Smooth muscle cell (in vitro differentiated cells): ENCODE measurements around the gene UBE2H. TPM values are rescaled to one million over a fixed set of nuclear protein-coding genes. Genes with fewer than 3 reads are reported as not detected.
"Not testable (repeated sequence)": the region's sequence is repeated elsewhere in the genome, so short reads cannot be mapped to it uniquely, and the experiment has no call there.

ENCODE experiments used
- DNase-seq: peaks from one replicate; lab custom pipeline; 2025; ENCODE audit not compliant: unreplicated experiment; lab: John Stamatoyannopoulos, UW
- H2AFZ ChIP-seq: fragments of 200-600 bp; sonication (generic); 2 replicates; pipeline ENCODE4 v1.6.0; 2016; ENCODE audit warnings: antibody characterized with exemption, low read depth, mild to moderate bottlenecking
- H3F3A ChIP-seq: fragments of 200-600 bp; sonication (generic); 2 replicates; pipeline ENCODE4 v1.6.0; 2017; ENCODE audit warnings: antibody characterized with exemption, low read depth
- H3K27ac ChIP-seq: fragments of 200-600 bp; sonication (generic); 2 replicates; pipeline ENCODE4 v1.5.1; 2016; ENCODE audit warnings: low read depth, mild to moderate bottlenecking
- H3K27me3 ChIP-seq: fragments of 200-600 bp; sonication (generic); 2 replicates; pipeline ENCODE4 v1.6.1; 2016; ENCODE audit warnings: low read depth, mild to moderate bottlenecking
- H3K36me3 ChIP-seq: fragments of 200-600 bp; sonication (generic); 2 replicates; pipeline ENCODE4 v1.5.1; 2016; ENCODE audit warnings: low read depth
- H3K4me1 ChIP-seq: fragments of 200-600 bp; sonication (generic); 2 replicates; pipeline ENCODE4 v1.5.1; 2016; ENCODE audit warnings: low read depth
- H3K4me2 ChIP-seq: fragments of 200-600 bp; sonication (generic); 2 replicates; pipeline ENCODE4 v1.6.0; 2016; ENCODE audit warnings: mild to moderate bottlenecking
- H3K4me3 ChIP-seq: fragments of 200-600 bp; sonication (generic); 2 replicates; pipeline ENCODE4 v1.5.1; 2016; ENCODE audit warnings: mild to moderate bottlenecking
- H3K79me2 ChIP-seq: fragments of 200-600 bp; sonication (generic); 2 replicates; pipeline ENCODE4 v1.6.0; 2016; ENCODE audit warnings: low read depth, mild to moderate bottlenecking
- H3K9ac ChIP-seq: fragments of 200-600 bp; sonication (generic); 2 replicates; pipeline ENCODE4 v1.6.0; 2016; ENCODE audit warnings: low read depth
- H3K9me3 ChIP-seq: fragments of 200-600 bp; sonication (generic); replicated peaks from 2 replicates; pipeline ENCODE4 v1.5.1; 2016; ENCODE audit warnings: low read depth
- H4K20me1 ChIP-seq: fragments of 200-600 bp; sonication (generic); 2 replicates; pipeline ENCODE4 v1.6.0; 2016; ENCODE audit warnings: low read depth
- CTCF ChIP-seq: fragments of 200-600 bp; sonication (generic); IDR thresholded peaks from 2 replicates; pipeline ENCODE4 v1.5.1; 2017; ENCODE audit warnings: borderline replicate concordance, mild to moderate bottlenecking, antibody characterized with exemption; ENCODE audit not compliant: insufficient read depth, poor library complexity, severe bottlenecking
- WGBS: methylation state at CpG from one replicate; pipeline ENCODE4 v1.1.7; 2016; ENCODE audit warnings: low lambda C conversion rate; 5-methylcytosine and 5-hydroxymethylcytosine counted together
- polyA plus RNA-seq: library from polyadenylated mRNA; unstranded; fragments of >200 nt; fragmentation: Nextera tagmentation; extraction: Ambion mirVana; gene quantifications from 2 replicates; pipeline ENCODE4 v1.2.1, GENCODE V29; 2016
- total RNA-seq: library from RNA; depleted of rRNA; stranded (reverse); fragments of >200 nt; gene quantifications from 2 replicates; pipeline ENCODE4 v1.2.3, GENCODE V29; 2014

Gene UBE2H
- total and polyA plus RNA-seq, 2 experiments from 2014 or later: 66.1 to 94.5 TPM

GRCh38 chr7:129968592-129969383 is 16.0 kb upstream of the UBE2H start:
- Histone ChIP-seq H4K20me1 (no peaks in the 10 kb centered on the region), H3K36me3 (no peaks in the 10 kb centered on the region), H3K79me2 (no peaks in the 10 kb centered on the region), H3K4me2 (no peak overlapping the region), H3K9ac (no peak overlapping the region), H2AFZ (no peak overlapping the region), H3K4me1 (no peaks in the 10 kb centered on the region), H3K4me3 (no peak overlapping the region), H3F3A (no peaks in the 10 kb centered on the region), H3K27ac (peak overlapping the region; percentile 79), H3K9me3 (no peaks in the 10 kb centered on the region), H3K27me3 (no peaks in the 10 kb centered on the region)
- no peak for TF ChIP-seq CTCF
- DNase-seq: no peak
- WGBS: 89% methylated on average over 11 of the region's 11 CpGs

GRCh38 chr7:129960204-129960475 is 7.4 kb upstream of the UBE2H start:
- H3K9me3 ChIP-seq, DNase-seq, H3K4me2 ChIP-seq, H3K36me3 ChIP-seq, H3K27ac ChIP-seq, H3F3A ChIP-seq, H3K4me3 ChIP-seq, H3K79me2 ChIP-seq, H2AFZ ChIP-seq, H3K27me3 ChIP-seq, H4K20me1 ChIP-seq, H3K9ac ChIP-seq, H3K4me1 ChIP-seq: not testable (repeated sequence)
- 97% methylated on average over 4 of the region's 4 CpGs for WGBS

DNA sequence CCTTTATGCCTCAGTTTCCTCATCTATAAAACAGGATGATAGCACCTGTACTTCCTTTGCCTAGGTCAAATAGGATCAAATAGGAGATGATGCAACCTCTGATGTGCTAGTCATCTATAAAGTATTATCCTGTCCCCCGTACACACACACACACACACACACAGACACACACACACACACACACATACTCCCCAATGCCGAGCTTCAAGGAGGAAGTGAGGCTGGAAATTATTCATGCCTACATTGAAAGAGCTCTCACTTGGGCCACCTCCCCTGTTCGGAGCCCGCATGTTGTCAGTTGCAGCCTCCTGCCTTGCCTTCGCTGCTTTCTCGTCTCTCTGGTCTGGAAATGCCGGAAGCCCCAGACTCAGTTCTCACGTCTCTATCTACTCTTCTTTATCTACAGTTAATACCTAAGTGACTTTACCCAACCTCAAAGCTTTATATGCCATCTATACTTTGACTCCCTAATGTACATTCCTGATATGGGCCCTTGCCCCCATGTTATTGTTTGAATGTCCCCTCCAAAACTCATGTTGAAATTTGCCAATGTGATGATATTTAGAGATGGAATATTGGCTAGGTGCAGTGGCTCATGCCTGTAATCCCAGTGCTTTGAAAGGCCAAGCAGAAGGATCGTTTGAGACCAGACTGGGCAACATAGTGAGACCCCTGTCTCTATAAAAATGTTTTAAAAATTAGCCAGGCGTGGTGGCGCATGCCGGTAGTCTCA is 6.9 kb upstream of the UBE2H start:
- H3F3A ChIP-seq: peaks cover 5% of the 10 kb centered on the region
- peaks cover 6% of the 10 kb centered on the region for H3K4me1 ChIP-seq
- H3K4me2 ChIP-seq: no peak overlapping the region
- no peaks in the 10 kb centered on the region for H3K36me3 ChIP-seq
- H4K20me1 ChIP-seq: no peaks in the 10 kb centered on the region
- H3K79me2 ChIP-seq: no peaks in the 10 kb centered on the region
- DNase-seq: no peak
- H2AFZ ChIP-seq: no peak overlapping the region
- H3K9me3 ChIP-seq: no peaks in the 10 kb centered on the region
- H3K27me3 ChIP-seq: no peaks in the 10 kb centered on the region
- no peak overlapping the region for H3K4me3 ChIP-seq
- TF ChIP-seq CTCF: no peak
- 76% methylated on average over 12 of the region's 12 CpGs for WGBS
- H3K9ac ChIP-seq: peak overlapping the region; percentile 64
- peak overlapping the region; percentile 90 for H3K27ac ChIP-seq

DNA sequence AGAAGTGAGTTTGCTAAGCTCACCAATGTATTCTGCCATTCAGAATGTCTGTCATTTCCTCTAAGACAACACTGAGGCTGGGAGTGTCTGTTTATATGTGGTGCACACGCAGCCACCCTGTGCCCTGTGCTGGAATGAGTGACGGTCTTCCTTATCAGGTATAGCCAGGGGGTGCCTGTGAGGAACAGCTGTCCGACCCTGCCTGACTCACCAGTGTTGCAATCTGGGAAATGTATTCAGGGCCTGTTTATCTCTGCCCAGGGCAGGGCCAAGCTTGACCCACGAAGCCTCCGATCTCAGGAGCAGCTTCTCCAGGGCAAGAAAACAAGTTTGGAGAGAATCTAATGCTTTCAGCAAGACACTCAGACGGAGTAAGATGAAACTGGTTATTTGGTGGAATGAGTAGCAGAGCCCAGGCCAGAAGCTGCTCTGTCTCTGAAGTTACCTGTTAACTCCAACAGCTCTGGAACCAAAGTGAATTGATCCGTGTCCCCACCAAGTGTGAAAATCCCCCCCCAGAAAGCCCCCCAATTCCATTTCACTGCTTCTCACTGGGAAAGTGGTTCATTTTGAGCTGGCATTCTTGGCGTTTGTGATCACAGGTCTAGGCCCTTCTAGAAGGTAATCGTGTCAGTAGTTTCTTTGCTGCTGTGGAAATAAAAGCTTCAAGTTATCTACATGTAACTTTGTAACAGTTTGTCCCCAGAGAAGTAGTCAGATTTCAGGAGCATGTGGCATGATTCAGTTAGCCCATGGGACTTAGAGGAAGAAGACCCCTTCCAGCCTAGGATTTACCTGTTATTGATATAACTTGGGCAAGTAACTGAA is 6.1 kb upstream of the UBE2H start:
- peak overlapping the region; percentile 40 for H3K4me2 ChIP-seq

More for the DNA sequence above, 6.1 kb upstream of the UBE2H start:
- TF ChIP-seq CTCF: no peak
- DNase-seq: peak; percentile 15
- 27% methylated on average over 9 of the region's 9 CpGs for WGBS
- no peaks in the 10 kb centered on the region for H3K9me3 ChIP-seq
- no peaks in the 10 kb centered on the region for H4K20me1 ChIP-seq
- peak overlapping the region; percentile 90 for H3K27ac ChIP-seq
- H3K27me3 ChIP-seq: no peaks in the 10 kb centered on the region
- no peak overlapping the region for H3K4me3 ChIP-seq
- peaks cover 6% of the 10 kb centered on the region for H3K4me1 ChIP-seq
- no peaks in the 10 kb centered on the region for H3K79me2 ChIP-seq
- peak overlapping the region; percentile 64 for H3K9ac ChIP-seq
- peak overlapping the region; percentile 34 for H2AFZ ChIP-seq
- peaks cover 5% of the 10 kb centered on the region for H3F3A ChIP-seq
- H3K36me3 ChIP-seq: no peaks in the 10 kb centered on the region
